GM21825 (cell line): ENCODE results near the gene PGP.

ENCODE experiments used
- ATAC-seq: cut with Tn5 transposase; IDR thresholded peaks from one replicate; pipeline ENCODE4 v1.9.1; 2021; ENCODE audit warnings: mild to moderate bottlenecking, moderate library complexity; ENCODE audit not compliant: unreplicated experiment

PGP gene

DNA sequence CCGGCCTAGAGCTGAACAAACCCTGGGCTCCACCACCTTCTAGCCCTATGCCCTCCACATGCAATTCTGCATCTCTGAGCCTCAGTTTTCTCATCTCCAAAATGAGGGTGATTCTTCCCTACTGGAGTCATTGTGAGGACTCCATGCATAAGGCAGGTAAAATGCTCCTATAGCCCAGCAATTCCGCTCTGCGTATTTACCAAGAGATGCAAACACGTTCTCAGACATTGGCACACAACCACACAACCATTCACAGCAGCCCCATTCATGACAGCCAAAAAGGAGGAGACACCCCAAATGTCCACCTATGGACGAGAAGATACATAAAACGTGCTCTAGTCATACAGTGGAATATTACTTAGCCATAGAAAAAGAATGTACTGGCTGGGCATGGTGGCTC lies 14.3 kb downstream of the PGP start:
- ATAC-seq = no peak

DNA sequence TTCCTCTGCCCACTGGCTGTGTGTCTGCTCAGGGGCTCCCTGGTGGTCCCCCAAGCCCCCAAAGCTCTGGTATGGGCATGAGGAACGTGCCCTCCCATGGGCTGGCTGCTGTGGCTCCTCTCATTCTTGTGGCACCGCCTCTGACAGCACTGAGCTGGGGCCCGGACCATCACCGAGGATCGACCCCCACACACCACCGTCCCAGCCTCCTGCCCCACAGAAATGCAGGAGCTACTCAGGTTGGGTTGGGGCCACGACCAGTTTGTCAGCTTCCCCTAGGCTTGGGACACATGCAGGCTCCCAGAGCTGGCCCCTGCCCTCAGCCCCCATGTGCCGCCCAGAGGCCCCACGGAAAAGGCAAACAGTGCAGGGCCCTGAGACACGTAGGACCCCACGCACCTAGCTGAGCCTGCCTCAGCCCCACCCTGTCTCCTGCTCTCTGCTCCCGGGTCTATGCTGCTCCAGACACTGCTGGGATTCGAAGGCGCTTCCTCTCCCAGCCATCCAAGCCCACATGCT lies 15.0 kb downstream of the PGP start:
- no peak for ATAC-seq

DNA sequence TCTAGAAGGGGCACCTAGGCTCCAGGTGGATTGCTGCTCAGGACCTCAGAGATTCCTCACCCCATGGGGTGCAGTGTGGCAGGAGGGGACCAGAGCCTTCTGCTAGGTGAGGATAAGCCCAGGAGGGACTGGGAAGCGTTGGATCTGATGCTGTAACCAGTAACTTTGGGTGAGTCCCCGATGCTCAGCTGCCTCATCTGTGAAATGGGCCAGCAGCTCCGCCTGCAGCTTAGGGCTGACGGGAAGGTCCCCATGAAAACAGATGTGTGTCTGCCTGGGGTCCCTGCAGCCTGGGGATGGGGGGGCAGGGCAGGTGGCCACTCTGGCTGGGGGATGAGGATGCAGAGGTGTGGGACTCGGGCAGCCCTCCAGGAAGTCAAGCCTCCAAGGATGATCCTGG lies 15.5 kb downstream of the PGP start:
- ATAC-seq = no peak

DNA sequence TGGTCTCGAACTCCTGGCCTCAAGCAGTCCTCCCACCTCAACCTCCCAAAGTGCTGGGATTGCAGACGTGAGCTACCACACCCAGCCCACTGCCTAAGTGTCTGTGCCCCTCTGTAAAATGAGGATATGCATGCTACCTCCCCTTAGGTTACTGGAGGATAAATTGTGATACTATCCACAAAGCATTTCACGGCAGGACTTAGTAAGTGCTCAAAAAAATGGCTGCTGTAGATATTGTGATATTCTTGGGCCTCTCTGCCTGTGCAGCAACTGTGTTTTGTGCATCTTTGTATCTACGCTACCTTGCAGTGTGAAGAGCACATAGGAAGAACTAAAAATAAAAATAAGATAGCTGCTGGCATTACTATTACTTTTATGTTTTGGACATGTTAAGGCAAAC lies 16.4 kb downstream of the PGP start:
- ATAC-seq = no peak

DNA sequence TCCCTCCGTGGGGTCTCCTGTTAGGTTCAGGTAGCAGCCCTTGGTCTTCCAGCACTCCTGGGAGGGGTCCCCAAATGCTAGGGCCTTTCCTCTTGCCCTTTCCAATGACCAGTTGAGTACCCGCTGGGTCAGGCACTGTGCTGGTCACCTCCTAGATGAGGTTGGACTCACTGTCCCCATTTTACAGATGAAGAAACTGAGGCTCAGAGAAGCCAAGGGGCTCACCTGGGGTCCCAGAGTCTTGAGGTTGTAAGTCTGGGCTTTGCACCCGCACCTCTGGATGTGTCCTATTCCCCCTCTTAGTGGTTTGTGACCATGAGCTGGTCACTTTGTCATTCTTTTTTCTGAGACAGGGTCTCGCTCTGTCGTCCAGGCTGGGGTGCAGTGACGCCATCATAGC lies 16.9 kb downstream of the PGP start:
- no peak for ATAC-seq

DNA sequence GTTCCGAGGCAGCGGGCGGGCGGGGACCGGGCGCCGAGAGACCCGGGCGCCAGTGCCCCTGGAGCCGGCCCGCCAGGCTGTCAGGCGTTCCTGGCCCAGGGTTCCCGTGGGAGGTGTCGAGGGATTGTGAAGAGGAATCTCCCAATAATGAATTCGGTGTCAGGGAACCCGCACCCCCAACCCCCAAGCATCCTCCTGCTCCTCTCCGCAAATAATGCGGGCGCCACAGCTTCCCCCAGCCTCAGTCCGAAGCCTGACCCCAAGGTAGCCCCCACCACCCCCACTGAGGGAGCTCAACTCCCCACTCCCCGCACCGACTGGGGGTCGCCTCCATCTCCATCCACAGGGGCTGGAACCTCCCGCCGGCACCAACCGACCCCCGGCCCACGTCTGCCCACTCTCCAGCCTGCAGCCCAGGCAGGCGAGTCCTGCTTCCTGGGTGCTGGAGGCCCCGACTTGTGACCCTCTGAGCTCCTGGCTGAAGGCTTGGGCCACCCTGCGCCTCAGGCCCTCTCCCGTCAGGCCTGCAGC lies 17.6 kb downstream of the PGP start:
- no peak for ATAC-seq

DNA sequence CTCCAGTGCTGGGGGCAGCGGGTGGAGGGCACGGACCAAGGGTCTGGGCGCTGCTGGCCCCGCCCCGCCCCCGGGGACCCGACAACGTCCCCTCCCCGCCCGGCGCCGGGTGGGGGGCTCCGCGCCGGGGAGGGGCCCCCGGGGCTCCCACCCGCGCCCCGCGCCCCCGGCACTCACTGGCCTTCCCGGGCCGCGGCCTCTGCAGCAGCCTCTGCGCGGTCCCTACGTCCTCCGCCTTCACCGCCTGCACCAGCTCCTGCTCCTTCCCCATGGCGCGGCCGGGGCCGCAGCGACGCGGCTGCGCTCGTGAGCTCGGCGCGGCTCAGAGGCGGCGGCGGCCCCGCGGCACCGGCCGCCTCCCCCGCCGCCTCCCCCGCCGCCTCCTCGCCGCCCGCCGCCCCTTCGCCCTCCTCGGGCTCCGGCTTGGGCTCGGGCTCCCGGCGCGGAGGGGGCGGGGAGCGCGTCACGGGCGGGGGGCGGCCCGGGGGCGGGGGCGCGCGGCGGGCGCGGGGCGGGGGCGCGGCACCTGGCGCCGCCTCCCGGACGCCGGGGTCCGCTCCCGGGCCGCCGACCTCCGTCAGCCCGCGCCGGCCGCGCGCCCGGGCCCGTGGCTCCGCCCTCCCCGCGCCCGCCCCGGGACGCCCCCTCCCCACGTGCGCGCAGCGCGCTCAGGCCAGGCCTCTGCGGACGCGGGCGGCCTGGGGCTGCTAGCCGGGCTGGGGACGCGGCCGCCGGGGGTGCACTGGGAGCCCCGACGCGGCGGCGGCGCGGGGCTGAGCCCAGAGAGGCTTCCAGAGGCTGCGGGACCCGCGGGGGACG lies 18.3 kb downstream of the PGP start, which contains the start of gene CASKIN1:
Gene CASKIN1 (minus strand): TSS at position 444 of the 819 bp plus-strand sequence. CDS start 173 bp downstream, at position 271.
- ATAC-seq = no peak

DNA sequence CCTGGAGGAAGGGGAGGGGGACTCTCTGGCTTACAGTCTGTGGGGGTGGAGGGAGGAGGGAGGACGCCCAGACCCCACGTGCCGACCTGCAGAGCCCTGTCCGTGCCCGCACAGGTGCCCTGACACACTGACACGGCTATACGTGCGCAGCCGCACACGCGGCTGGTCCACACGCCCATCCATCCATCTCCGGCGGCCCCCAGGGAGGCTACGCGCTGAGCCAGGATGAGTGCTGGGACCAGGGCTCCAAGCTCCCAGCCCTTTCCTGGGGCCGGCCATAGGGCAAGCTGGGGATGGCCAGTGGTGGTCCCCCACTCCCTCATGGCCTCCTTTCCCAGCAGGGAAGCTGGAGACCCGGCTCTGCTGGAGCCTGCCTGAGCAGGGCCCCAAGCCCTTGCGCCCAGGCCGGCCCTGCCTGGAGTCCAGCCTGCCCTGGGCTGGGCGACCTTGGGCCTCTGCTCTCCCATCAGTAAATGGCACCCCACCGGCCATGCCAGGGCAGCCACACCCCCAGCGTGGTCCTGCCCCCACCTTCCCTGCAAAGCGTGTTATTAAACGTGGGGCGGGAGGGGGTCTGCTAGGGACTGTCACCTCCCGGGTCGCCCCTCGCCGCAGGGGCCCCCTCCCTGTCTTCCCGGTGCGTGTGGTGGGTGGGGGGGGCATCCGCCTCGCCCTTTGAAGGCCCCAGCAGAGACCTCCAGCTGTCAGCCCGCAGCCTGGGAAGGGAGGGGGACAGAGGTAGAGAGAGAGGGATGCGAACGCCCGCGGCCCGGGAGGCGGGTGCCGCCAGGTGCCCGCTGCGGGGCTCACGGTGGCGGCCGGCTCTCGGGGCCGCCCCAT lies 19.1 kb downstream of the PGP start:
- ATAC-seq = no peak

DNA sequence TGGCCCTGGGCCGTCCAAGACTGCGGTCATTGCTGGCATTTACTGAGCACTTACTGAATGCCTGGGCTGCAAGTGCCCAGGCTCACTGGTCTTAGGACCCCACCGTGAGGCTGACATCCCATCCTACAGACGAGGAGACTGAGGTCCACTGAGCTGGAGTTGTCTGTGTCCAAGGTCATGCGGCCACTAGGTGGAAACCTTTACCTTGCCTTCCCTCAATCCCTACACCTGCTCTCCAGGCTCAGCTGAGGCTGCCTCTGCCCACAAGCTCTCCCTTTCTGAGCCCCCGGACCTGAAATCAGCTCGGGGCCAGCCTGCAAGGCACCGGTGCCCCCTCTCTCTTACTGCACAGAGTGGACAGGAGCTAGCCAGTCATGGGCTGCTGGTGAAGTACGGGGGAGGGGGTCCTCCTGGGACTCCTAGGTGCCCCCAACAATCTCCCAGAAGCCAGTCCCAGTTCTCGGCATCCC lies 19.8 kb downstream of the PGP start:
- ATAC-seq = no peak

DNA sequence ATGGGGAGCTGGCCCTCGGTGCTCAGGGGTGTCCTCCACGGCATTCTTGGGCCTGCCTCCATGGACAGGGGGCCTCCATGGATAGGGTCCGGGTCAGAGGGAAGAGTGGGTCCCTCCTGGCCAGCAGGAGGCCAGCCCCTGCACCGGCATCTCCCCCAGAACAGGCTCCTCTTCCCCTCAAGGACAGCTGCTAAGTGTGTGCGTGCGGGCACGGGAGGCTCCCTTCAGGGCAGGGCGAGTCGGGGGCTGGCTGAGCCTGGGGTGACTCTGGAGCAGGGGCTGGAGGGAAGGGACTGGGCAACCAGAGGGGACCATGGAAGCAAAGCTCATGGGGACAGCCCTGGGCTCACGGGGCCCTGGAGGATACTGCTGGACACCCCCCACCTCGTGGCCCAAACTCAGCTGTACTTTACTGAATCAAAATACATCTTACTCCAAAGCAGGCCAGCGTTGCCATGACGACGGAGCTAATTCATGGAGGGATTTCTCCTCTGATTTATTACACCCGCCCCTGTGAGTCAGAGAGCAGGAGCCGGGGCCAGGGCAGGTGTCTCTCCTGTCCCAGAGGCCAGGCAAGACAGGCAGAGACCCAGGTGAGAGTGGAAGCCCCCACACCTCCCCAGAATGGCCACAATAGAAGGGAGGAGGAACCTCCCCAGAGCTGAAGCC lies 20.3 kb downstream of the PGP start:
- ATAC-seq = no peak

DNA sequence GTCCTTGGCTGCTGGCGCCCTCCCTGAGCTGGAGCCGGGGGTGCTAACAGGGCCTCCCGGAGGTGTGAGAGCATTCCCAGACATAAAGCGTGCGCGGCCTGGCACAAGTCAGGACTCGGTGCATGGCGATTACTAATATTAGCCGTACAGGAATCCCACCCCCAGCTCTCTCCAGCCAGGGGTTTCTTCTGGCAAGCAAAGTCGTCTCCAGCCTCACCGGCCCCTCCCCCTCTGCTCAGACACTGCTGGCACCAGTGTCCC lies 23.3 kb downstream of the PGP start:
- ATAC-seq = no peak

DNA sequence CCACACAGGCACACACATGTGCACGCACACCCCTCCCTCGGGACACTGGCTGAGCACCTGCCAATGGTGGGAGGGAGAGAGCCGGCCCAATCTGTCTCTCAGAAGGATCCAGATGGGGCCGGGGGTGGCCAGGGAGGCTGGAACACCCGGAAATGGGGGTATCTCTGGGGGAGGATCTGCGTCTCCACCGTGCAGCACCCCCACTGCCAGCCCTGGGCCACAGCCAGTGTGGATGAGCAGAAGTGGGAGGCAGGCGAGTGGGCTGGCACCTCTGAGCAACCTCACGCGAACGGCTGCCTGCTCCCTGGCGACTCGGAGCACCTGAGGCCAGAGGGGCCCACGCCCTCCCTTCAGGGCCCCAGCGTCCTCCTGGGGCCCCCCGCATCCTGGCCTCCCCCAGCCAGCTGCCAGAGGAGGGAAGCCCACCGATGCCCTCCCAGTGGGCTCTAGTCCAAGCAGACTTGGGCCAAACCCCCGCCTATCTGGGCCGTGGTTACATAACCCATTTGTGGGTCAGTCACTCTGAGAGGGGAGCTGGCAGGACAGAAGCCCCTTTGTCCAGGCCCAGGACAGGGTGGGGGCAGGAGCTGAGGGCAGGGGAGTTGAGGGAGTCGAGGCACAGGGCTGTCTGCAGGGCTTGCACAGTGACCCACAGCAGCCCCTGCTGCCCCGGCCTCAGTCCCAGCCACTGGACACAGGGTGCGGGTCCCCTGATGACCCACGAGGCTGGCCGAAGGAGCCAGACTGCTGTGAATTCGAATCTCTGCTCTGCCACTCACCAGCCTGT lies 23.8 kb downstream of the PGP start:
- ATAC-seq = no peak

DNA sequence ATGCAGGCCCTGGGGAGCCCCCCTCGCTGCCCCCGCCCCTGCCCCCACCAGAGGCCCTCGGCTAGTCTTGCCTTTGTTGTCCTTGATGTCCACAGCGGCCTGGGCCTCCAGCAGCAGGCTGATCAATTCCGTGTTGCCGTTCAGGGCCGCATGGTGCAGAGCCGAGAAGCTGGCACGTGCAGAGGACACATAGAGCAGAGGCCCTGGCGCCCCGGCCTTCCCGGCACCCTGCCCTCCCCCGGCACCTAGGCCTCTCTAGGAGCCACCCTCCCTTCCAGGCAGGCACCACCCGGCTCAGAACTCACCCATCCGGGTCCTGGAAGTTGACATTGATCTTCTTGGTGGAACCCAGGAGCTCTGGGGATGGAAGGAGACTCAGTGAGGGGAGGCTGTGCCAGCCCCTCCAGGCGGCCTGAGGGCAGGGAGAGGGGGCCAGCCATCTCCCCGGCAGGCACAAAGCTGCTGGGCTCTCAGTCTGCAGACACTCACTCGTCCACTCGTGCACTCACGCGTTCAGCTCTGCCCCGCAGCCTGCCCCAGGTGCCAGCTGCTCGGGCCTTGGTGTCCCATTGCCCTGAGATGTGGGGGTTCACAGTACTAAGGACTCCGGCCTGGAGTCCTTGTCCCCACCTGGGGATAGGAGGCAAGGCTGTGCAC lies 24.5 kb downstream of the PGP start:
- ATAC-seq = no peak

DNA sequence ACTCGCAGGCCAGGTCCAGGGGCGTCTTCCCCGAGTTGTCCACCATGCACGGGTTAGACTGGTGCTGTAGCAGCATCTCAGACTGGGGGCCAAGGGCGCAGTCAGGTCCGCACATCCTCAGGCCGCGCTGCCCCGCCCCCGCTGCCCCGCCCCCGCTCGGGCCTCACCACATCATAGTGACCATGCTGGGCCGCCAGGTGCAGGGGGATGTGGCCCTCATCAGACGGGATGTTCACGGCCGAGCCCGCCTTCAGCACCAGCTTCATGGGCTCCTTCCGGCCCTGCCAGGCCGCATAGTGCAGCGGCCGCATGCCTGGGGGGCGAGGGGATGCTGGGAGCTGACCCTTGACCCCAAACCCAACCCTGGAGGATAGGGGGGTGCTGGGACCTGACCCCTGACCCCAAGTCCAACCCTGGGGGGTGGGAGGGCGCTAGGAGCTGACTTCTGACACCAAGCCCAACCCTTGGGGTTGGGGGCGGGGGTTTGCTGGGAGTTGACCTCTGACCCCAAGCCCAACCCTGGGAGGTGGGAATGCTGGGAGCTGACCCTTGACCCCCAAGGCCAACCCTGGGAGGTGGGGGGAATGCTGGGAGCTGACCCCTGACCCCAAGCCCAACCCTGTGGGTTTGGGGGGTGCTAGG lies 25.3 kb downstream of the PGP start:
- ATAC-seq = no peak

DNA sequence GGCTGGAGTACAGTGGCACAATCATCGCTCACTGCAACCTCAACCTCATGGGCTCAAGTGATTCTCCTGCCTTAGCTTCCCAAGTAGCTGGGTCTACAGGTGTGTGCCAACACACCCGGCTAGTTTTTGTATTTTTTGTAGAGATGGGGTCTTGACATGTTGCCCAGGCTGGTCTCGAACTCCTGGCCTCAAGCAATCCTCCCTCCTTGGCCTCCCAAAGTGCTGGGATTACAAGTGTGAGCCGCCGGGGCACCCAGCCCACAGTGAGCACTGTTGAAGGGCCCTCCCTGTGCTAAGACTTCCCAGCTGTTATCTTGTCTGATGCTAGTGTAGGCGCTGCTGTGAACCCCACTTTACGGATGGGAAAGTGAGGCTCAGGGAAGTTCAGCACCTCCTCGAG lies 26.2 kb downstream of the PGP start:
- ATAC-seq = no peak

DNA sequence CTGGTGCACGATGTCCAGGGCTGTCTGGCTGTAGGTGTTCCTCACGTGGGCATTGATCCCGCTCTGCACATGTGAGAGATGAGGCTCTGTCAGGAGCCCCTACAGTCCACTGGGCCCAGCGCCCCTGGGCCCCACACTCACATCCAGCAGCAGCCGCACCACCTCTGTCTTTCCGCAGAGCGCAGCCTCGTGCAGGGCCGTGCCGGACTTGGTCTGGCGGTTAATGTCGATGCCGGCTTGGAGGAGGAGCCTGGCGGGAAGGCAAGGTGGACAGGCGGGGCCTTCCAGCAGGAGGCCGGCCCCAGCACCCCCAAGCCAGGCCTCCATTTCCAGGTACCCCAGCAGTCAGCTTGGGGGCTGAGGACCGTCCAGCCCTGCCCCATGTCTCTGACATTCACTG lies 27.4 kb downstream of the PGP start:
- no peak for ATAC-seq

DNA sequence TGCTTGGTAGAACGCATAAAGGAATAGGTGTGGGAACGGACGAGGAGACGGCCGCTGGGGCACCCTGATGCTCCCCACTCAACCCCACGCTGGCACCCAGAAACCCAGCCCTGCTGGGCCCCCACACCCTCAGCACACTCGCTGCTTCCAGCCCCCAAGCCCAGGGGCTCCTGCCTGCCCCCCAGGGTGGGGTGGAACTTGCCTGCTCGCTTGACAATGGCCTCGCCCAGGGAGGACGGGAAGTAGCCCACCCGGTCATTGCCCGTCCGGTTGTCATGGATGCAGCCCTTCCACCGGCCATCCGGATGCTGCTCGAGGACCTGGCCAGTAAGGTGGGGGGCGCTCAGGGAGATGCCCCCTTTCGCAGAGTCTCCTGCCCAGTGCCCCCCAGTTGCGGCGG lies 28.1 kb downstream of the PGP start:
- ATAC-seq = no peak

DNA sequence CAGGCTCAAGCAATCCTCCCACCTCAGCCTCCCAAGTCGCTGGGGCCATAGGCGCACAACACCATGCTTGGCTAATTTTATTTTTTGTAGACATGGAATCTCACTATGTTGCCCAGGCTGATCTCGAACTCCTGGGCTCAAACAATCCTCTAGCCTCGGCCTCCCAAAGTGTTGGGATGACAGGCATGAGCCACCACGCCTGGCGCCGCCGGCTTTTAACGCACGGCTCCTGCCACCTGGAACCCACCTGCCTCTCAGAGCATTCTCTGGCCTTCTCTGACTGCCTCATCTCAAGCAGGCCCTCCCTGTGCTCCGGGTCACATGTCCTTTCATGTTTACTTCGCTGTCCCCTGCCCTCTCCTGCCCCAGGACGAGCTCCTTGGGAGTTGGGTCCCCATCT lies 28.6 kb downstream of the PGP start:
- no peak for ATAC-seq

DNA sequence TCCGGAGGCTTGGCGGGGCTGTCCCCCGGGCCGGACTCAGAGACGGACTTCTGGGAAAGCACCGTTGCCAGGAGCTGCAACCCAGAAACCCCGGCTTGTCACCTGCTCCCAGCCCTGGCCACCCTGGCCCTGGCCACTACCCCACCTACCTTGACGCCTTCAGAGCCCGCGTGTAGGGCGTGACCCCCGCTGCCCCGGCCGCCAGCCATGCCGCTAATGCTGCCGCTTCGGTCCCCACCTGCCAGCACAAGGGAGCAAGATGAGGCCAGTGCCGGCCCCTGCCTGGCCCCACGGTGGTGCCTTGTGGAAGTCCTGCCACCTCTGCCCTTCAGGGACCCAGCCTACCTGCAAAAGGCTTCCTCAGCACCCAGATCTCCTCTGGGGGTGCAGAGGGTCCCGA lies 29.7 kb downstream of the PGP start:
- no peak for ATAC-seq

DNA sequence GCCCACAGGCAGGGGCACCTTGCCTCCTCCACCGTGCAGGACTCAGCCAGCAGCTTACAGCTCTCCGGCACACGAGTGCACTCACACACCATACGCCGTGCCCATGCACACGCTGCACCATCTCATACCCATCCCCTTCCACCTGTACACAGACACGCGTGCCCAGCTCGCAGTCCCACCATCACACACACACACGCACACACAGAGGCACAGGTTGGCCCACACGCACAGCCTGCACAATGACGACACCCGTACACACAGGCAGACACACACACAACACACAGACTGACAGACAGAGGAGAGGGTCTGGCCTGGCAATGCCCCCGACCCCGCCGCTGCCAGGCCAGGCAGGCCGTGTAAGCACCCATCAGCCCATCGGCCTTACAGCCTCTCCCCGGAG lies 30.3 kb downstream of the PGP start:
- no peak for ATAC-seq
